HCT116 (cell line): ENCODE results near the gene VAMP1. TPM values are rescaled to one million over a fixed set of nuclear protein-coding genes. Genes with fewer than 3 reads are reported as not detected.

Experiments used
- ATAC-seq: fragments of 200-7000 bp; cut with Tn5 transposase; 2 replicates; pipeline ENCODE4 v1.9.1; 2020; ENCODE audit warnings: mild to moderate bottlenecking, moderate library complexity
- BruUV-seq: library from RNA; stranded (reverse); fragments of 400-500 nt; replicated peaks from 2 replicates; lab custom pipeline; 2021; lab: Mats Ljungman, UMichigan
- CTCF ChIA-PET: fragments of 300-600 bp; sonication (Branson Sonifier 250); formaldehyde crosslinking; loops from one replicate; lab custom pipeline; 2021; ENCODE audit warnings: antibody characterized with exemption; lab: Charles Lee
- POLR2A ChIA-PET: fragments of 300-600, 350-600 bp; sonication (Branson Sonifier 250); formaldehyde crosslinking; loops from one replicate; lab custom pipeline; 2021; ENCODE audit warnings: antibody characterized with exemption; lab: Charles Lee
- RAD21 ChIA-PET, 2 experiments: fragments of 300-600 bp; sonication (Branson Sonifier 250); formaldehyde crosslinking; loops; one replicate each; lab custom pipeline; 2023; ENCODE audit warnings: low total read pairs in 2 of 2; ENCODE audit not compliant: uncharacterized antibody in 2 of 2, unreplicated experiment in 2 of 2, low non-redundant PET in 1 of 2; lab: Charles Lee
- DNase-seq: peaks from one replicate; pipeline ENCODE4 v3.0.0-alpha.2; 2010; ENCODE audit warnings: low read depth, low spot score
- H2AFZ ChIP-seq: fragments of 200-600 bp; shearing (Covaris generic), sonication (generic); 2 replicates; pipeline ENCODE4 v1.6.1; 2017; ENCODE audit warnings: low read depth, mixed run types, mixed read lengths, antibody characterized with exemption, low read length; ENCODE audit not compliant: poor library complexity, severe bottlenecking
- H3K27ac ChIP-seq: 2 replicates; pipeline ENCODE4 v1.5.1; 2012; ENCODE audit warnings: low read depth, low read length
- H3K27me3 ChIP-seq: fragments of 200-600 bp; sonication (generic); 2 replicates; pipeline ENCODE4 v1.6.1; 2016; ENCODE audit warnings: mixed run types, low read length, mixed read lengths; ENCODE audit not compliant: insufficient read depth
- H3K36me3 ChIP-seq, 2 experiments: fragments of 200-500 bp in 1 of 2; fragments of 200-600 bp in 1 of 2; sonication (Bioruptor generic) in 1 of 2; sonication (generic) in 1 of 2; 2 replicates each; pipeline versions ENCODE4 v1.5.1 to v1.6.1; 2014 to 2016; ENCODE audit warnings: low read length in 2 of 2, inconsistent platforms in 1 of 2, mixed read lengths in 1 of 2, mixed run types in 1 of 2; ENCODE audit not compliant: insufficient read depth in 2 of 2, control insufficient read depth in 1 of 2
- H3K4me1 ChIP-seq, 2 experiments: fragments of 200-600 bp in 1 of 2; sonication (generic) in 1 of 2; 2 replicates each; pipeline versions ENCODE4 v1.5.1 to v1.6.1; 2012 to 2017; ENCODE audit warnings: low read length in 2 of 2, inconsistent platforms in 1 of 2, mild to moderate bottlenecking in 1 of 2, mixed read lengths in 1 of 2, mixed run types in 1 of 2, moderate library complexity in 1 of 2; ENCODE audit not compliant: insufficient read depth in 2 of 2, control insufficient read depth in 1 of 2
- H3K4me2 ChIP-seq: fragments of 200-600 bp; sonication (generic); 2 replicates; pipeline ENCODE4 v1.6.1; 2017; ENCODE audit warnings: mixed run types, low read length, mixed read lengths
- H3K4me3 ChIP-seq, 2 experiments: fragments of 200-600 bp in 1 of 2; sonication (generic) in 1 of 2; replicated peaks in 1 of 2; 2 replicates each; pipeline ENCODE4 v1.5.1; 2011 to 2016; ENCODE audit warnings: low read length in 2 of 2, control low read depth in 1 of 2, low read depth in 1 of 2, mild to moderate bottlenecking in 1 of 2, mixed read lengths in 1 of 2, mixed run types in 1 of 2
- H3K79me2 ChIP-seq: fragments of 200-600 bp; sonication (generic); 2 replicates; pipeline ENCODE4 v1.6.1; 2017; ENCODE audit warnings: mild to moderate bottlenecking, mixed run types, low read length, moderate library complexity, mixed read lengths; ENCODE audit not compliant: insufficient read depth
- H3K9ac ChIP-seq: fragments of 200-600 bp; sonication (generic); 2 replicates; pipeline ENCODE4 v1.6.1; 2016; ENCODE audit warnings: low read length, mixed read lengths
- H3K9me2 ChIP-seq: fragments of 200-600 bp; sonication (generic), shearing (Covaris generic); 2 replicates; pipeline ENCODE4 v1.6.1; 2017; ENCODE audit warnings: mixed run types, mild to moderate bottlenecking, moderate library complexity; ENCODE audit not compliant: insufficient read depth
- H3K9me3 ChIP-seq, 2 experiments: fragments of 200-500 bp in 1 of 2; fragments of 200-600 bp in 1 of 2; sonication (Bioruptor generic) in 1 of 2; sonication (generic) in 1 of 2; 2 replicates each; pipeline ENCODE4 v1.6.1; 2014 to 2017; ENCODE audit warnings: low read length in 2 of 2, mixed read lengths in 2 of 2, inconsistent platforms in 1 of 2, low read depth in 1 of 2, mild to moderate bottlenecking in 1 of 2, mixed run types in 1 of 2, moderate library complexity in 1 of 2; ENCODE audit not compliant: control insufficient read depth in 1 of 2, insufficient read depth in 1 of 2
- H4K20me1 ChIP-seq: fragments of 200-600 bp; sonication (generic), shearing (Covaris generic); 2 replicates; pipeline ENCODE4 v1.6.1; 2017; ENCODE audit warnings: mixed run types, mild to moderate bottlenecking, moderate library complexity; ENCODE audit not compliant: insufficient read depth
- CEBPB ChIP-seq: IDR thresholded peaks from 2 replicates; pipeline ENCODE4 v1.6.1; 2012; ENCODE audit warnings: low read depth
- EGR1 ChIP-seq: IDR thresholded peaks from 2 replicates; pipeline ENCODE4 v1.6.1; 2012; ENCODE audit warnings: low read depth
- ELF1 ChIP-seq: IDR thresholded peaks from 2 replicates; pipeline ENCODE4 v1.6.1; 2012; ENCODE audit warnings: low read depth, borderline replicate concordance
- EZH2phosphoT487 ChIP-seq: fragments of 200-600 bp; IDR thresholded peaks from 2 replicates; pipeline ENCODE4 v1.6.1; 2018; ENCODE audit warnings: antibody characterized with exemption, borderline replicate concordance
- FOSL1 ChIP-seq: IDR thresholded peaks from 2 replicates; pipeline ENCODE4 v1.6.1; 2012; ENCODE audit warnings: low read depth
- JUND ChIP-seq: IDR thresholded peaks from 2 replicates; pipeline ENCODE4 v1.6.1; 2012
- POLR2A ChIP-seq: IDR thresholded peaks from 2 replicates; pipeline ENCODE4 v1.7.0; 2011; ENCODE audit warnings: borderline replicate concordance; ENCODE audit not compliant: insufficient read depth, insufficient read length; ENCODE audit errors: extremely low read depth
- POLR2AphosphoS5 ChIP-seq: IDR thresholded peaks from 2 replicates; pipeline ENCODE4 v1.6.1; 2011; ENCODE audit warnings: mild to moderate bottlenecking, low read depth, low read length, moderate library complexity
- RAD21 ChIP-seq: IDR thresholded peaks from 2 replicates; pipeline ENCODE4 v1.6.1; 2012; ENCODE audit warnings: low read depth, mild to moderate bottlenecking
- SP1 ChIP-seq: IDR thresholded peaks from 2 replicates; pipeline ENCODE4 v1.6.1; 2012; ENCODE audit warnings: low read depth
- TCF7L2 ChIP-seq: IDR thresholded peaks from 2 replicates; pipeline ENCODE4 v1.7.0; 2011; ENCODE audit warnings: borderline replicate concordance, inconsistent platforms; ENCODE audit not compliant: insufficient read depth, insufficient read length; ENCODE audit errors: extremely low read depth
- ZFX ChIP-seq: fragments of 450-650 bp; IDR thresholded peaks from 2 replicates; pipeline ENCODE4 v1.6.1; 2017
- ZNF274 ChIP-seq: fragments of 200-500 bp; sonication (Bioruptor generic); IDR thresholded peaks from 2 replicates; pipeline ENCODE4 v1.6.1; 2014; ENCODE audit warnings: mild to moderate bottlenecking, low read depth, low read length, inconsistent platforms
- intact Hi-C: fragments of 100-400 bp; cut with micrococcal nuclease; formaldehyde crosslinking; loops from 2 replicates; pipeline ENCODE4 v1.10.0; 2022
- total RNA-seq: library from RNA; stranded (reverse); gene quantifications from one replicate; pipeline ENCODE4 v1.2.1, GENCODE V29; 2021; ENCODE audit not compliant: unreplicated experiment
- TF ChIP-seq, protein P1 (sequence below): IDR thresholded peaks from 2 replicates; pipeline ENCODE4 v1.6.1; 2011; ENCODE audit warnings: mild to moderate bottlenecking, low read length, moderate library complexity; ENCODE audit not compliant: insufficient replicate concordance; ENCODE audit errors: extremely low read depth
- TF ChIP-seq, protein P2 (sequence below), 3 experiments: fragments of 200-600 bp in 1 of 3; sonication (generic) in 1 of 3; IDR thresholded peaks in 2 of 3; conservative IDR thresholded peaks in 1 of 3; 2 replicates each; pipeline ENCODE4 v1.5.1; 2012 to 2017; ENCODE audit warnings: low read depth in 2 of 3, low read length in 2 of 3, antibody characterized with exemption in 1 of 3, borderline replicate concordance in 1 of 3, control low read depth in 1 of 3, mild to moderate bottlenecking in 1 of 3, mixed read lengths in 1 of 3, mixed run types in 1 of 3, moderate library complexity in 1 of 3; ENCODE audit not compliant: insufficient read depth in 1 of 3
- TF ChIP-seq, protein P3 (sequence below): IDR thresholded peaks from 2 replicates; pipeline ENCODE4 v1.6.1; 2012

VAMP1 gene
- total RNA-seq, 1 experiment from 2014 or later: 12.1 TPM

DNA sequence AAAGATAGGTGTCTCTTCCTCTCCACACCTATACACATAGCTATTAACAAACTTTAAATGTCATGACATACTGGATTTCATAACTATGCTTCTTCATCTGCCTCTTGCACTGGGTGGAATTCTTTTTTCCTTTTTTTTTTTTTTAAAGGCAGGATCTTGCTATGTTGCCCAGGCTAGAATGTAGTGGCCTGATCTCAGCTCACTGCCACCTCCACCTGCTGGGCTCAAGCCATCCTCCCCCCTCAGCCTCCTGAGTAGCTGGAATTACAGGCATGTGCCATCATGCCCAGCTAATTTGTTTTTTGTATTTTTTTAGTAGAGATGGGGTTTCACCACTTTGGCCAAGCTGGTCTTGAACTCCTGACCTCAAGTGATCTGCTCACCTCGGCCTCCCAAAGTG, 17.8 kb upstream of the VAMP1 start:
- DNase-seq (no peak), ATAC-seq (no peak)
- ChIA-PET CTCF (no interaction called here), POLR2A (interaction anchor here (0.7 to 1.7 kb wide), 3 partner anchors 18 to 120 kb away, joined by 3 to 7 read pairs (median 6); partner anchors contain the start of genes GAPDH and VAMP1), RAD21 (no interaction called here)
- no peak overlapping the region for H3K4me2 ChIP-seq
- TF ChIP-seq SP1: no peak
- TF ChIP-seq ELF1: no peak
- no peak for TF ChIP-seq JUND
- no peak for TF ChIP-seq TCF7L2
- TF ChIP-seq, protein P1, sequence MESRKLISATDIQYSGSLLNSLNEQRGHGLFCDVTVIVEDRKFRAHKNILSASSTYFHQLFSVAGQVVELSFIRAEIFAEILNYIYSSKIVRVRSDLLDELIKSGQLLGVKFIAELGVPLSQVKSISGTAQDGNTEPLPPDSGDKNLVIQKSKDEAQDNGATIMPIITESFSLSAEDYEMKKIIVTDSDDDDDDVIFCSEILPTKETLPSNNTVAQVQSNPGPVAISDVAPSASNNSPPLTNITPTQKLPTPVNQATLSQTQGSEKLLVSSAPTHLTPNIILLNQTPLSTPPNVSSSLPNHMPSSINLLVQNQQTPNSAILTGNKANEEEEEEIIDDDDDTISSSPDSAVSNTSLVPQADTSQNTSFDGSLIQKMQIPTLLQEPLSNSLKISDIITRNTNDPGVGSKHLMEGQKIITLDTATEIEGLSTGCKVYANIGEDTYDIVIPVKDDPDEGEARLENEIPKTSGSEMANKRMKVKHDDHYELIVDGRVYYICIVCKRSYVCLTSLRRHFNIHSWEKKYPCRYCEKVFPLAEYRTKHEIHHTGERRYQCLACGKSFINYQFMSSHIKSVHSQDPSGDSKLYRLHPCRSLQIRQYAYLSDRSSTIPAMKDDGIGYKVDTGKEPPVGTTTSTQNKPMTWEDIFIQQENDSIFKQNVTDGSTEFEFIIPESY: no peak
- no peak for TF ChIP-seq POLR2A
- no peak for TF ChIP-seq POLR2AphosphoS5
- TF ChIP-seq, protein P2, sequence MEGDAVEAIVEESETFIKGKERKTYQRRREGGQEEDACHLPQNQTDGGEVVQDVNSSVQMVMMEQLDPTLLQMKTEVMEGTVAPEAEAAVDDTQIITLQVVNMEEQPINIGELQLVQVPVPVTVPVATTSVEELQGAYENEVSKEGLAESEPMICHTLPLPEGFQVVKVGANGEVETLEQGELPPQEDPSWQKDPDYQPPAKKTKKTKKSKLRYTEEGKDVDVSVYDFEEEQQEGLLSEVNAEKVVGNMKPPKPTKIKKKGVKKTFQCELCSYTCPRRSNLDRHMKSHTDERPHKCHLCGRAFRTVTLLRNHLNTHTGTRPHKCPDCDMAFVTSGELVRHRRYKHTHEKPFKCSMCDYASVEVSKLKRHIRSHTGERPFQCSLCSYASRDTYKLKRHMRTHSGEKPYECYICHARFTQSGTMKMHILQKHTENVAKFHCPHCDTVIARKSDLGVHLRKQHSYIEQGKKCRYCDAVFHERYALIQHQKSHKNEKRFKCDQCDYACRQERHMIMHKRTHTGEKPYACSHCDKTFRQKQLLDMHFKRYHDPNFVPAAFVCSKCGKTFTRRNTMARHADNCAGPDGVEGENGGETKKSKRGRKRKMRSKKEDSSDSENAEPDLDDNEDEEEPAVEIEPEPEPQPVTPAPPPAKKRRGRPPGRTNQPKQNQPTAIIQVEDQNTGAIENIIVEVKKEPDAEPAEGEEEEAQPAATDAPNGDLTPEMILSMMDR (IDR thresholded peaks at IDR 0.05 in 2 of 3, conservative IDR thresholded peaks at IDR 0.05 in 1 of 3; ENCODE audit: borderline replicate concordance in 1 of 3, insufficient read depth in 1 of 3, low read depth in 2 of 3, low read length in 2 of 3): no peak
- no peak for TF ChIP-seq ZNF274
- no peak for TF ChIP-seq CEBPB
- TF ChIP-seq, protein P3, sequence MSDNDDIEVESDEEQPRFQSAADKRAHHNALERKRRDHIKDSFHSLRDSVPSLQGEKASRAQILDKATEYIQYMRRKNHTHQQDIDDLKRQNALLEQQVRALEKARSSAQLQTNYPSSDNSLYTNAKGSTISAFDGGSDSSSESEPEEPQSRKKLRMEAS: no peak
- TF ChIP-seq EZH2phosphoT487: no peak
- no peak for TF ChIP-seq RAD21
- no peak for TF ChIP-seq FOSL1
- TF ChIP-seq ZFX: no peak
- TF ChIP-seq EGR1: no peak
- no TSS peak for BruUV-seq
- H4K20me1 ChIP-seq: no peaks in the 10 kb centered on the region
- intact Hi-C loops: no loop called here
- no peak overlapping the region for H3K27ac ChIP-seq
- no peak overlapping the region for H3K9ac ChIP-seq
- no peak overlapping the region for H2AFZ ChIP-seq
- no peak overlapping the region for H3K4me3 ChIP-seq
- no peaks in the 10 kb centered on the region for H3K9me3 ChIP-seq
- H3K27me3 ChIP-seq: no peaks in the 10 kb centered on the region
- peaks cover 6% of the 10 kb centered on the region in 2 experiments; a peak in 3 of 4 replicates for H3K4me1 ChIP-seq
- peaks cover 3 to 8% of the 10 kb centered on the region in 2 experiments; a peak in 2 of 4 replicates for H3K36me3 ChIP-seq
- H3K9me2 ChIP-seq: no peaks in the 10 kb centered on the region
- H3K79me2 ChIP-seq: peaks cover 17% of the 10 kb centered on the region
